NOMO-1 treated with DMSO at 0.1 percent for 48 hours (cell line): Measurements from ENCODE around the gene SLC38A6.

Experiments used
- DNase-seq: peaks from one replicate; lab custom pipeline; 2025; ENCODE audit not compliant: unreplicated experiment; lab: John Stamatoyannopoulos, UW

The SLC38A6 gene

GRCh38 chr14:60975551-60975950 lies 5.5 kb upstream of the SLC38A6 start:
- DNase-seq: no peak

DNA sequence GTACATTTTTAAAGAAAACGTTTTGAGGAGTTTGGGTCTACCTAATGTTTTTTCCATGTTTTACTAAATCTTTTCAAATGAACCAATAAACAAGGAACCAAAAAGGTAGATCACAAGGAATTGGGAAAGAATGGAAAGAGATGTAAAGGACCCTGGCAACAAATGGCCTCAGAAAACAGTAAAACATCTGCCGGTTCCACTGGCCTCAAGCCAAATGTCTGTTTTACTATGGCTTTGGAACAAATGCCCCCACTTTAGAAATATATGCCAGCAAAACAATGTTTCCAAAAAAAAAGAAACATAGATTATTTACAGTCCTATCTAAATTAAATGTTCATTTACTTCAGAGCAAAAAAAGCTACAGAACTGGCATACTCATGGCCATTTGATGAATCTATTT lies 3.2 kb upstream of the SLC38A6 start:
- DNase-seq: no peak

- no peak for DNase-seq
Measured at GRCh38 chr14:60981633-60982455, 799 bp downstream of the SLC38A6 start.

DNA sequence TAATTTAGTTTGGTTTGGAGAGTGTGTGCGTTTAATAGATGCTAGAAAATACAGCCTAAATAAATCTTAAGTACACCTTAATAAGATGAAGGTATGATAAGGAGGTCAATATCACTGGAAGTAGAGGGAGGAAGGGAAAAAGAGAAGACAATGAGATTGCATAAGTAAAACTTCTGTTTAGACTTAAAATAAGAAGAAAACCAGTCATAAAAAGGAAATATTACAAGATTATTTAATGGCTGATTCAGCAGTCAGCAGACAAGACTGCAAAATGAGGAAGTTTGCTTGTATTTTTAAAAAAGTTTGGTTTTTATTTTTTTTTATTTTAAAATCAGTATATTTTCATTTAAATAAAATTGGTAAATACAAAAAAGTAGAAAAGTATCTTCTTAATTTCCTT lies 3.2 kb downstream of the SLC38A6 start:
- peak; percentile 58 for DNase-seq

GRCh38 chr14:60986500-60986899 lies 5.5 kb downstream of the SLC38A6 start:
- no peak for DNase-seq

- DNase-seq: no peak
Measured at GRCh38 chr14:60989599-60989998, 8.6 kb downstream of the SLC38A6 start.

GRCh38 chr14:60998617-60999016 lies 17.6 kb downstream of the SLC38A6 start:
- no peak for DNase-seq

DNA sequence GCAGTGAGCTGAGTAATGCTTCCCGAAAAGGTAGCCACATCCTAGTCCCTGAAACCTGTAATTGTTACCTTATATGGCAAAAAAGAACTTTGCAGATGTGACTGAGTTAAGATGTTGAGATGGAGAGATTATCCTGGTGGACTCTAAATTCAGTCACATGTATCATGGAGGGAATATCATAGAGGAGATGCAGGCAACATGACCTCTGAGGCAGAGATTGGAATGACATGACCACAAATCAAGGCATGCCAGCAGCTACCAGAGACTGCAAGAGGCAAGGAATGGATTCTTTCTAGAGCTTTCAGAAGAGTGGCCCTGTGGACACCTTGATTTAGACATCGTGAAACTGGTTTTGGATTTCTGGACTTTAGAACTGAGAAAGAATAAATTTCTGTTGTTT lies 18.5 kb downstream of the SLC38A6 start:
- DNase-seq: no peak

DNA sequence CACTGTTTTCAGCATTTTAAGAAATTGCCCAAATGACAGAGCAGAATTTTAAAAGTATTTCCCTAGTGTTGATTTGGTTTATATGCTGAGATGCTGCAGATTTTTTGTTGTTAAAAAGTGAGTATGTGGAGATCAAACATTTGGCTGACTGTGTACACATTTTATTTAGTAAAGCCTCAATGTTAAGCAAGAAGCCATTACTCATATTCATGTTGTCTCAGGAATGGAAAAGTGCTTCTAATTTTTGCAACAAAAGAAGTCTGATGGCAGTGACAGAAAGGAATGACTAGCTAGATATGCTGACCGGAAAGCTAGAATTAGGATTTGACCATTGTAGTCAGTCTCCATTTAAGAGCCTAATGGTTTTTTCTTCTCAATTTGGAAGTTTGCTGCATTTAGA lies 22.5 kb downstream of the SLC38A6 start:
- DNase-seq: no peak

DNA sequence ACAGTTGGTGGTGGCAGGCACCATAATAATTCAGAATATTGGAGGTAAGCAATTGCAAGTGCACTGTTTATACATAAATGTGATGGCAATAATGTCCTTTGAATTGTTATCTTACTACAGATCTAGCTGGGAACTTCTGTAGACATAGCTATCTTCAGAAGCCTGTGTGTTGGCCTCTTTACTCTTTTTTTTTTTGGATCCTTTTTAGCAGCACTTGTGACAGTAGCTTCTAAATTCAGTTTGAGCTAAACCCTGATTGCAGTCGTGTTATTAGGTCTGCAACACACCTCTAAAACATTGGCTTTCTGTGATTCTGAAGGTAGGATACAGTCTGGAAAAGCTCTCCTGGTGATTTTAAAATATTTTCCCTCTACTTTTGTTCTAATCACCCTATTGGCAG lies 38.5 kb downstream of the SLC38A6 start:
- DNase-seq: no peak

DNA sequence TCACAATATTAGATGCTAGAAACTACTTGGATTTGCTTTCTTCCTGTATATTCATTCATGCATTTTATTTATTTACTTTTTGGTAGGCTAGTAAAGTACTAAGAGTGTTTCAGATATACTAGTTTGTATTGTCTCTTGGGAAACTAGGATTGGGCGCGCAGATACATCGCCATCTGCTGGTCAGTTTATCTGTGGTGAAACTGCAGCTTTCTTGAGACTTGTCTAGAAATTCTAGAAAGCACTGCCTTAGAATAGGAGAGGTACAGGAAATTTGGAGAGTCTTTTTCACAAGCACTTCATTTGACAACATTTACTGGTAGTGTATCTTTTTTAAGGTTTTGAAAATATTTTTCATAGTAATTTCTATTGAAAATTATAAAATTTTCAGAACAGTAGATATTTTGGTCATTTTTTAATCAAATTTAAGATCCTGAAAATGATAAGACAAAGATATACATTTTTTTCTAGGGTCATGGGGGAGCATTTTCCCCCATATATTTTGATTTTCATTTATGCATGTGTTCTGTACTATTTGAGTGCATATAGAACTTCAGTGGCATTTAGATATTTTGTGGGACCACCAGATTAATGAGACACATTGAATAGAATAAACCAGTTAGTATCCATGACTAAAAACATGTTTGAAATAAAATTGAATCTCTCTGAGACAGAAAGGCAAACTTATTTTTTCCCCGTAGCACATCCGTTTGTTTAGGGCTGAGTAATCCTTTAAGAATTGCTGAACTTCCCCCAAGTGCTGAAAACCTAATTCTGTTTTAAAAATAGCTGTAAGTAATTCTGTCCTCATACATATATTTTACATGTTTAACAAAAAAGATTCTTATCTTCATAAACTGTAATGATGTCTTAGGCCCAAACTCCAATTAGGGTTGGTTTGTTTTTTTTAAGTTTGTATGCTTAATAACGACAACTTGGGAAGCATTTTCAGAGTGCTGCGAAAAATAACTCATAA lies 44.5 kb downstream of the SLC38A6 start:
- DNase-seq: peak; percentile 55

DNA sequence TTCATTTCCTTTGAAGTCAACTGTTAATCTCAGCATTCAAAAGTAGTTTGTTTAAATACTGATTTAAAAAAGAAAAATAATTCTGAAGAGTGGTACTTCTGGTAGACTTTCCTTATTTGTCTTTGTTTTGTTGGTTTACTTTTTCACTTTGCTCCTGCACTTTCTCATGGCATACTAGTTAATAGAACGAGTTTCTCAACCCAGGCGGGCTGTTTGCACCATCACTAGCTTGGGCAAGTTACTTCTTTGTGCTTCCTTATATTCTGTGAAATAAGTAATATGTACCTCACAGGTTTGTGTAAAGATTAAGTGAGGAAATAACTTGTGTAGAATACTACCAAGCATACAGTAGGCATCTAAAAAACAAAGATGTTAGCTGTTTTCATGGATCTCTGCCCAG lies 45.5 kb downstream of the SLC38A6 start:
- DNase-seq: no peak

GRCh38 chr14:61031026-61031425 lies 50.0 kb downstream of the SLC38A6 start:
- peak; percentile 48 for DNase-seq

GRCh38 chr14:61033054-61033453 lies 52.0 kb downstream of the SLC38A6 start:
- DNase-seq: no peak

DNA sequence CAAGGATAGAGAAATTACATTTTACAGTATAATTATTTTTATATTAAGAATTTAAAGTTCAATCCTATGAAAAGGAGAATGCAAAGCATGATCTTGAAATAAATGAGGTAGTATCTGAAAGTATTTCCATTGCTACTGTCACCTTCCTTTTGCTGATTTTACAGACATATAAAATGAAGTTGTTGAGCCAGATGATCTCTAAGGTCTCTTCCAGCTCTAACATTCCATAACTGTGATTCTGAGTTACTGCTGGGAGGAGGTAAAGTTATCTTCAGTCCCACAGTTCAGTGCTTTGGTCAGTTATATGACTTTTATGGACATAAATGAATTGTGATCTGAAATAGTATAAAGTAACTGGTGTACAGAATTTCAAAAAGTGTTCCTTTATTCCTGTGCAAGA lies 52.8 kb downstream of the SLC38A6 start:
- no peak for DNase-seq

- peak; percentile 53 for DNase-seq
Measured at GRCh38 chr14:61034416-61035120, 53.5 kb downstream of the SLC38A6 start.

GRCh38 chr14:61037215-61037614 lies 56.2 kb downstream of the SLC38A6 start:
- DNase-seq: no peak

DNA sequence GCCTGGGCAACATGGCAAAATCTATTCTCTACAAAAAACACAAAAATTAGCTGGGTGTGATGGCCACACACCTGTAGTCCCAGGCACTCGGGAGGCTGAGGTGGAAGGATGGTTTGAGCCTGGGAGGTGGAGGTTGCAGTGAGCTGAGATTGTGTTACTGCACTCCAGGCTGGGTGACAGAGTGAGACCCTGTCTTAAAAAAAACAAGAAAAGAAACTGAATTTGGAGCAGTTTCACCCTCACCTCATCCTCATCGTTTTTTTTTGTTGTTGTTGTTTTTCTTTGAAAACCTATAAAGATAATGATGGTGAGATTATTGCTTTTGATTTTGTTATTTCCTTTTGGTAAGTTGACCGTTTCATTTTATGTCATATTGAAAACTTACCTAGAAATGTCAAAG lies 60.7 kb downstream of the SLC38A6 start:
- DNase-seq: no peak

DNA sequence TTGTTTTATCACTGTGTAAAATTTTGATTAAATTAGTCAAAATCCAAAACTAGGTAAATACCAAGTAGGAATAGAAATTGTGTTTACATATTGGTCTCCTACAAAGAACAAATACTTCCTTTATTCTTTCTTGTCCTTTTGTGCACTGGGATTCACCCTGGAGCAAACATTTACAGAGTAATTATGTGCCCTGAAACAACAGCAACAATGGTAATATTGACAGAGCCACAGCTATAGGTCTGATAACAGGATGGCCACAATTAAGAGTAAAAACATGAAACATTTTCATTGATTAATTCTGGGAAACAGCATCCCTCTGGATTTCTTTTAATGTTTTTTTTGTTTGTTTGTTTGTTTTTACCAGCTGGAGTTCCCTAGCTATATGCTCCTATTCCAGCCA lies 61.2 kb downstream of the SLC38A6 start:
- no peak for DNase-seq

DNA sequence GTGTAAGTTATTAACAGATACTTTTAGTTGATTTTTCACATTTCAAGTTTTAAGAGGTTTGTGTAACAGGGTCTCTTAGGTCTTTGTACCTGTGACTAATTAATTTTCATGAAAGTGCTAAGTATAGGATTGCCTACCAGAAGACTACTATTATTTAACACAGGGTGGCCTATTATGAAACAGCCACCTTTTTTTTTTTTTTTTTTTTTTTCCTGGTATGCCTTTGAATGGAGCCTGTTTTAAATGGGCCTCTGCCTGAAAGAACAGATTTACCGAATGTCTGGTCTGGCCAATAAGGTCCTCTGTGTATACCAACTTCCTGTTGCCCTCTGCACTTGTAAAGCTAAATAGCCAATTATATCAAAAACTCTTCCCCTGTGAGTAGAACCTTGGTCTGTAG lies 62.5 kb downstream of the SLC38A6 start:
- no peak for DNase-seq

- DNase-seq: no peak
Measured at GRCh38 chr14:61047021-61047420, 66.0 kb downstream of the SLC38A6 start.
